Neutrophil (primary cell): ENCODE measurements around the gene OR52K2.

Experiments
- H3K27ac ChIP-seq: fragments of 200-600 bp; sonication (generic); 2 replicates; pipeline ENCODE4 v1.5.1; 2016; ENCODE audit warnings: mild to moderate bottlenecking, moderate library complexity
- H3K27me3 ChIP-seq: fragments of 200-600 bp; sonication (generic); 2 replicates; pipeline ENCODE4 v1.6.0; 2016; ENCODE audit warnings: mild to moderate bottlenecking
- H3K36me3 ChIP-seq: fragments of 200-600 bp; sonication (generic); 2 replicates; pipeline ENCODE4 v1.5.1; 2017
- H3K4me1 ChIP-seq, 2 experiments: fragments of 200-600 bp in 1 of 2; sonication (generic) in 1 of 2; 1 replicate in 1 of 2; 2 replicates in 1 of 2; pipeline versions ENCODE4 v1.5.1 to v1.6.1; 2013 to 2016; ENCODE audit warnings: low read depth in 1 of 2, low read length in 1 of 2, mild to moderate bottlenecking in 1 of 2, moderate library complexity in 1 of 2; ENCODE audit not compliant: control insufficient read depth in 1 of 2, insufficient read depth in 1 of 2
- H3K4me3 ChIP-seq, 2 experiments: fragments of 200-600 bp in 1 of 2; sonication (generic) in 1 of 2; 1 replicate in 1 of 2; 2 replicates in 1 of 2; pipeline ENCODE4 v1.5.1; 2013 to 2016; ENCODE audit warnings: low read depth in 1 of 2, low read length in 1 of 2, mild to moderate bottlenecking in 1 of 2, moderate library complexity in 1 of 2
- H3K9me3 ChIP-seq: fragments of 200-600 bp; sonication (generic); 2 replicates; pipeline ENCODE4 v1.5.1; 2016
- TF ChIP-seq, protein P1 (sequence below): fragments of 200-600 bp; sonication (generic); IDR thresholded peaks from 2 replicates; pipeline ENCODE4 v1.5.1; 2016; ENCODE audit warnings: antibody characterized with exemption

Gene OR52K2

DNA sequence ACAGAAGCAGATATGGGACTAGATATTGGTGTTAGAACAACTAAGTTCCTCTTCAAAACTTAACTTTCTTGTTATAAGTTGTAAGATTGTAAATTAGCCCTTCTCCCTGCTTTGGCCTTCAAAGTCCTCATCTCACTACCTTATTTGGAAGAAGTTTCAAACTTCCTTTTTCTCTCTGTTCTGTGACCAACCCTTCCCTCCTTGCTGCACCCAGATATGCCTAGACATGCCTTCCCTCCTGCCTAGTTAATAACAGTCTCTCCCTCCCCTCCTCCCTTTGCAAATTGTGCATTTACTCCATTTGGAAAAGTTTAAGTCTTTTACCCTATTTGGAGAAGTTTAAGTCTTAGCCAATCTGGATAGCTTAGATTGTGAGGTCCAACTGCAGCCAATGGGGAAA, 4.9 kb downstream of the OR52K2 start:
- peaks cover 68 to 94% of the 10 kb centered on the region in 2 experiments for H3K4me1 ChIP-seq
- H3K36me3 ChIP-seq, result peaks cover 22% of the 10 kb centered on the region
- peak overlapping the region in 1 of 2 experiments; percentile 33 for H3K4me3 ChIP-seq
- H3K27ac ChIP-seq, result peak overlapping the region; percentile 91
- no peaks in the 10 kb centered on the region for H3K27me3 ChIP-seq
- no peaks in the 10 kb centered on the region for H3K9me3 ChIP-seq
- TF ChIP-seq, protein P1, sequence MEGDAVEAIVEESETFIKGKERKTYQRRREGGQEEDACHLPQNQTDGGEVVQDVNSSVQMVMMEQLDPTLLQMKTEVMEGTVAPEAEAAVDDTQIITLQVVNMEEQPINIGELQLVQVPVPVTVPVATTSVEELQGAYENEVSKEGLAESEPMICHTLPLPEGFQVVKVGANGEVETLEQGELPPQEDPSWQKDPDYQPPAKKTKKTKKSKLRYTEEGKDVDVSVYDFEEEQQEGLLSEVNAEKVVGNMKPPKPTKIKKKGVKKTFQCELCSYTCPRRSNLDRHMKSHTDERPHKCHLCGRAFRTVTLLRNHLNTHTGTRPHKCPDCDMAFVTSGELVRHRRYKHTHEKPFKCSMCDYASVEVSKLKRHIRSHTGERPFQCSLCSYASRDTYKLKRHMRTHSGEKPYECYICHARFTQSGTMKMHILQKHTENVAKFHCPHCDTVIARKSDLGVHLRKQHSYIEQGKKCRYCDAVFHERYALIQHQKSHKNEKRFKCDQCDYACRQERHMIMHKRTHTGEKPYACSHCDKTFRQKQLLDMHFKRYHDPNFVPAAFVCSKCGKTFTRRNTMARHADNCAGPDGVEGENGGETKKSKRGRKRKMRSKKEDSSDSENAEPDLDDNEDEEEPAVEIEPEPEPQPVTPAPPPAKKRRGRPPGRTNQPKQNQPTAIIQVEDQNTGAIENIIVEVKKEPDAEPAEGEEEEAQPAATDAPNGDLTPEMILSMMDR, result no peak

DNA sequence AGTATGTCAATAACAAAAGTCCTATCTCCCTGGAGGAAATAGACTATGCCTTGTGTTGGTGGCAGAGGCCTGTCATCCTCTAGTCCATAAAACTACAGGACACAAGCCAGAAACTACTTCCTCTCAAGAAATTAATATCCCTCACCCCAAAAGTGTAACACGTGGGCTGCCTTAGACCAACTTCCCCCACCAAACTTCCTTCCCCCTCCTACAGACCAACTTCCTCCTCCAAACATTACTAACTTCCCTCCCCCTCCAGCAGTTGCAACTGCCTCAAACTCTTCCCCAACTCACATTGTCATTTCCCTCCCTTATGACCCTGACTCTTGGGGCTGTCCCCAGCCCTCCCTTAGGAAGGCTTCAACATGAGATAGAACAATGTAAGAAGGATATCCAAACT, 6.3 kb downstream of the OR52K2 start:
- no peaks in the 10 kb centered on the region for H3K27me3 ChIP-seq
- no peaks in the 10 kb centered on the region for H3K9me3 ChIP-seq
- peak overlapping the region; percentile 91 for H3K27ac ChIP-seq
- peaks cover 74 to 98% of the 10 kb centered on the region in 2 experiments for H3K4me1 ChIP-seq
- peaks cover 9% of the 10 kb centered on the region for H3K36me3 ChIP-seq
- peak overlapping the region in 1 of 2 experiments; percentile 33 for H3K4me3 ChIP-seq
- TF ChIP-seq, protein P1, result peak; percentile 29

DNA sequence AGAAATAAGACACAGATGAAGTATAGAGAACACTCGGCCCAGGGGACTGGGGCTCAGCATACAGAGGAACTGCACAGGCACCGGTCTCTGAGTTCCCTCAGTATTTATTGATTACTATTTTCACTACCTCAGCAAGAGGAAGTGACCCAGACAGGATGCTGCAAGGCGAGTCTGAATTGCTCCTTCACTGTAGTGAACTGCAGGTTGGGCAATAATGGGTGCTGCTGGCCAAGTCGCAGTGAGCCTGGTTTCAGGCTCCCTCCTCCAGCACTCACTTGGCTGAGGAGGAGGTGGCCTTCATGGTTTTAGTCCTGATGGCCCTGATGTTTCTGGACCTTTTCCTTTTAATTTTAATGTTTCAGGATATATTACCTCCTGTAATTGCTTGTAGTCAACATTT, 10.4 kb downstream of the OR52K2 start:
- peak overlapping the region; percentile 23 to 25 for H3K4me3 ChIP-seq
- peak overlapping the region; percentile 91 for H3K27ac ChIP-seq
- H3K27me3 ChIP-seq, result no peaks in the 10 kb centered on the region
- TF ChIP-seq, protein P1, result no peak
- no peaks in the 10 kb centered on the region for H3K36me3 ChIP-seq
- H3K9me3 ChIP-seq, result no peaks in the 10 kb centered on the region
- H3K4me1 ChIP-seq, result peaks cover 62 to 65% of the 10 kb centered on the region in 2 experiments

DNA sequence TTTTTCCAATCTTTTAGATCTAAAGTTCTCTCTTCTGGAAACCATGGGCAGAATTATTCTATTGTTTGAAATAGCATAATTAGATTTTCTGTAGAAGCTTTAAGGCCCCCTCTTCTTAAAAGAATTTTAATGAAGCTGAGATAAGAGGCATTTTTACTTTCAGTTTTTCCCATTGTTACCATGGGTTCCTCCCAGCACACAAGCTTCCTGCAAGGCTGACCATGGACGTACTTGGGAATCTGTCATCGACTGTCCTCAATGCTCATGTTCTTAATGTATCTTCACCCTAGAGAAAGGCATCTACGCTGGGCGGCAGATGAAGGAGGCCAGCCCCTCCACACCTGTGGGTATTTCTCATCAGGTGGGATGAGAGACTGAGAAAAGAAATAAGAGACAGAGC, 11.1 kb downstream of the OR52K2 start:
- TF ChIP-seq, protein P1, result no peak
- Histone ChIP-seq H3K27me3 (no peaks in the 10 kb centered on the region), H3K36me3 (no peaks in the 10 kb centered on the region), H3K4me1 (peaks cover 56 to 59% of the 10 kb centered on the region in 2 experiments), H3K4me3 (peak overlapping the region in 1 of 2 experiments; percentile 2), H3K27ac (peak overlapping the region; percentile 91), H3K9me3 (no peaks in the 10 kb centered on the region)

DNA sequence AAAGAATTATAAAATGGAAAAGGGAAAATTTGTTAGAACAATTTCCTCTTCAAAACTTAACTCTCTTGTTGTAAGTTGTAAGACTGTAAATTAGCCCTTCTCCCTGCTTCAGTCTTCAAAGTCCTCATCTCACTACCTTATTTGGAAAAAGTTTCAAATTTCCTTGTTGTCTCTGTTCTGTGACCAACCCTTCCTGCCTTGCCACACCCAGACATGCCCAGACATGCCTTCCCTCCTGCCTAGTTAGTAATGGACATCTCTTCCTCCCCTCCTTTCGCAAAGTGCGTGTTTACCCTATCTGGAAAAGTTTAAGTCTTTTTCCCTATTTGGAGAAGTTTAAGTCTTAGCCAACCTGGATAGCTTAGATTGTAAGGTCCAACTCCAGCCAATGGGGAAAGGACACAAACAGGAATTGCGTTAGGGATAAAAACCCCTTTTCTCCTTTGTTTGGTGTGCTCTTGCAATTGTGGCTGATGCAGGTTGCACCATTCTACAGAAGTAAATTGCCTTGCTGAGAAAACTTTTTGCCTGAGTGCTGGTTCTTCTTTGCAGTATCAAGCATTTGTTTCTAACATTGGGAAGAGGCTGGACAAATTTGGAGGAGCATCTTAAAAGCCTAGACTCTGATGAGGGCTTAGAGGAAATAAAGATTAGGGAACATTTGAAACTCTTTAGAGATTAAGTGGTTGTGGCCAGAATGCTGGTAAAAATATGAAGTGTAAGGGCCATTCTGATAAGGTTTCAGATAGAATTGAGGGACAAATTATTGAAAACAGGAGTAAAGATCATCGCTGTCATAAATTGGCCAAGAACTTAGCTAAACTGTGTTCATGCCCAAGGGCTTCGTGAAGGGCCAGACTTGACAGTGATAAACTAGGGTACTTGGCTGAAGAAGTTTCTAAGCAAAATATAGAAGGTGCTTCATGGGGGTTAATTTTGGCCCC, 15.4 kb downstream of the OR52K2 start:
- TF ChIP-seq, protein P1, result no peak
- Histone ChIP-seq H3K27ac (no peak overlapping the region), H3K9me3 (no peaks in the 10 kb centered on the region), H3K36me3 (no peaks in the 10 kb centered on the region), H3K4me3 (no peak overlapping the region), H3K4me1 (peaks cover 48 to 54% of the 10 kb centered on the region in 2 experiments), H3K27me3 (no peaks in the 10 kb centered on the region)
